PC-3 (cell line): ENCODE measurements around the gene PHF11.

Source experiments
- CTCF ChIP-seq: fragments of 300-600 bp; sonication (generic); conservative IDR thresholded peaks from 2 replicates; pipeline ENCODE4 v1.5.1; 2017; ENCODE audit warnings: antibody characterized with exemption, low read depth, mild to moderate bottlenecking, low read length
- EZH2 ChIP-seq: fragments of 300-600 bp; sonication (generic); IDR thresholded peaks from one replicate; pipeline ENCODE4 v1.6.1; 2017; ENCODE audit warnings: antibody characterized with exemption, mild to moderate bottlenecking, low read length; ENCODE audit not compliant: unreplicated experiment
- EZH2phosphoT487 ChIP-seq: fragments of 300-600 bp; sonication (generic); IDR thresholded peaks from 2 replicates; pipeline ENCODE4 v1.6.1; 2018; ENCODE audit warnings: mild to moderate bottlenecking, antibody characterized with exemption, low read length, borderline replicate concordance

- TF ChIP-seq EZH2phosphoT487 (no peak), CTCF (no peak), EZH2 (no peak)
These were observed 2.5 kb downstream of the PHF11 start for GRCh38 chr13:49498206-49498605.
